Esophagus squamous epithelium (tissue), 4 donors: ENCODE results near the gene MXD1.

Experiments
- CTCF ChIP-seq, 6 experiments: fragments of 450-650 bp in 4 of 6; fragments of 200-600 bp in 2 of 6; sonication (generic) in 2 of 6; IDR thresholded peaks; one replicate each; pipeline ENCODE4 v1.5.1; 2016 to 2019; ENCODE audit warnings: antibody characterized with exemption in 6 of 6, mild to moderate bottlenecking in 4 of 6, moderate library complexity in 4 of 6
- POLR2A ChIP-seq, 4 donors: fragments of 450-650 bp; IDR thresholded peaks; one replicate each; pipeline ENCODE4 v1.6.1; 2017; ENCODE audit warnings: antibody characterized with exemption in 4 of 4, mild to moderate bottlenecking in 4 of 4, moderate library complexity in 3 of 4

DNA sequence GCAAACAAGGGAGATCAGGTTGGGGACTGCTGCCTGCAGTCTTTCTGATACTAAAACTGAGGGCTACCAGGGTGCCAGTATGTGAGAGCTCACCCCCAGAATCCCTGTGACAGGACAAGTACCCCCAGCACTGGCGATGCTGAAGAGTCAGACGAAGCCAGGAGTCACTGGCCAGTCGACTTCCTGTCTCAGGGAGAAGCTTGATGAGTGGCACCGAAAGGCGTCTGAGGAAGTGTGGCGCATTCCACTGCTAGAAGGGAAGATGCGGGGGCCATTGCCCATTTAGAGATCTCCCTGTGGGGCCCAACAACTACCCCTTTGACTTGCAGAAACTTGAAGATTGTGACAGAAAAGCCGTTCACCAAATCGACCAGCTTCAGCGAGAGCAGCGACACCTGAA is 22.0 kb downstream of the MXD1 start:
- TF ChIP-seq POLR2A (IDR thresholded peaks at IDR 0.05) (no peak), CTCF (IDR thresholded peaks at IDR 0.05) (no peak)
